ENCODE measurements around the gene SLC30A10.
"Not testable (repeated sequence)": the region's sequence is repeated elsewhere in the genome, so short reads cannot be mapped to it uniquely, and the experiment has no call there.

GRCh38 chr1:219891846-219892245, 36.5 kb downstream of the SLC30A10 start:
- TF ChIP-seq CTCF, POLR2A (IDR thresholded peaks at IDR 0.05): not testable (repeated sequence)

Measured in esophagus squamous epithelium (tissue), 4 donors.